ENCODE data around the gene NUDC. TPM values are rescaled to one million over a fixed set of nuclear protein-coding genes. Genes with fewer than 3 reads are reported as not detected.

The NUDC gene
- total RNA-seq, 1 experiment from 2014 or later = 161 TPM

DNA sequence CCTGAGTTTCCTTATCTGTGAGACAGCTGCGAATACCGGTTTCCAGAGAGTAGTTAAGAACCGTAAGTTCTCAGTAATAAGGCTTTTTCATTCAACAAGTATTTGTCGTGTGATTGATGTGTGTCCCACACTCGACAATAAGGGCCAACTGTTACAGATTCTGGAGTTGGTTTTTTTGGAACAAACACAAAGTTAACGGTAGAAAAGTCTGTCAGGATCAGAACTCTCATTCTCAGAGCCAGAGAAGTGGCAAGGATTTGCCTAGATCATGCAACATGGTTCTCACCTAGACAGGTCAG is 837 bp downstream of the NUDC start:
- intact Hi-C loops (cut with micrococcal nuclease; ENCODE audit: unreplicated experiment) (no loop called here), in situ Hi-C loops (cut with HindIII; ENCODE audit: low pct_unique_long_range_greater_than_20kb, low sequenced_read_pairs) (no loop called here)
- DNase-seq (ENCODE audit: low read depth, low spot score) (no peak), ATAC-seq (no peak)
- CTCF ChIA-PET = no interaction called here
- POLR2A ChIA-PET = interaction anchor here (1.0 kb wide), 1 partner anchor 18 kb away, joined by 3 read pairs; no protein-coding TSS in a partner anchor
- no peaks in the 10 kb centered on the region for H3K9me3 ChIP-seq (ENCODE audit: control insufficient read depth, insufficient read depth, low read depth, low read length)
- TF ChIP-seq TCF7L2 (IDR thresholded peaks at IDR 0.05; ENCODE audit: low read depth, low read length) (no peak), POLR2AphosphoS5 (IDR thresholded peaks at IDR 0.05; ENCODE audit: low read depth, low read length) (no peak; the same call in 1 of the 2 replicates)
- TF ChIP-seq, protein P1, sequence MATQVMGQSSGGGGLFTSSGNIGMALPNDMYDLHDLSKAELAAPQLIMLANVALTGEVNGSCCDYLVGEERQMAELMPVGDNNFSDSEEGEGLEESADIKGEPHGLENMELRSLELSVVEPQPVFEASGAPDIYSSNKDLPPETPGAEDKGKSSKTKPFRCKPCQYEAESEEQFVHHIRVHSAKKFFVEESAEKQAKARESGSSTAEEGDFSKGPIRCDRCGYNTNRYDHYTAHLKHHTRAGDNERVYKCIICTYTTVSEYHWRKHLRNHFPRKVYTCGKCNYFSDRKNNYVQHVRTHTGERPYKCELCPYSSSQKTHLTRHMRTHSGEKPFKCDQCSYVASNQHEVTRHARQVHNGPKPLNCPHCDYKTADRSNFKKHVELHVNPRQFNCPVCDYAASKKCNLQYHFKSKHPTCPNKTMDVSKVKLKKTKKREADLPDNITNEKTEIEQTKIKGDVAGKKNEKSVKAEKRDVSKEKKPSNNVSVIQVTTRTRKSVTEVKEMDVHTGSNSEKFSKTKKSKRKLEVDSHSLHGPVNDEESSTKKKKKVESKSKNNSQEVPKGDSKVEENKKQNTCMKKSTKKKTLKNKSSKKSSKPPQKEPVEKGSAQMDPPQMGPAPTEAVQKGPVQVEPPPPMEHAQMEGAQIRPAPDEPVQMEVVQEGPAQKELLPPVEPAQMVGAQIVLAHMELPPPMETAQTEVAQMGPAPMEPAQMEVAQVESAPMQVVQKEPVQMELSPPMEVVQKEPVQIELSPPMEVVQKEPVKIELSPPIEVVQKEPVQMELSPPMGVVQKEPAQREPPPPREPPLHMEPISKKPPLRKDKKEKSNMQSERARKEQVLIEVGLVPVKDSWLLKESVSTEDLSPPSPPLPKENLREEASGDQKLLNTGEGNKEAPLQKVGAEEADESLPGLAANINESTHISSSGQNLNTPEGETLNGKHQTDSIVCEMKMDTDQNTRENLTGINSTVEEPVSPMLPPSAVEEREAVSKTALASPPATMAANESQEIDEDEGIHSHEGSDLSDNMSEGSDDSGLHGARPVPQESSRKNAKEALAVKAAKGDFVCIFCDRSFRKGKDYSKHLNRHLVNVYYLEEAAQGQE (IDR thresholded peaks at IDR 0.05; ENCODE audit: insufficient read depth in 1 of 2, low read depth in 2 of 2, low read length in 1 of 2) = no peak
- TSS peak; percentile 75 for BruUV-seq (replicated peaks)
- H3K4me1 ChIP-seq (ENCODE audit: control insufficient read depth, insufficient read depth, low read length) = peaks cover 23% of the 10 kb centered on the region
- peaks cover 28% of the 10 kb centered on the region for H3K36me3 ChIP-seq (ENCODE audit: control insufficient read depth, insufficient read depth, low read length)
- H3K27me3 ChIP-seq (ENCODE audit: control insufficient read depth, insufficient read depth, low read length) = no peaks in the 10 kb centered on the region
- H3K4me3 ChIP-seq (ENCODE audit: low read depth in 2 of 2, low read length in 2 of 2) = peak overlapping the region; percentile 82 to 87
- peak overlapping the region; percentile 98 for H3K27ac ChIP-seq (ENCODE audit: low read length)

DNA sequence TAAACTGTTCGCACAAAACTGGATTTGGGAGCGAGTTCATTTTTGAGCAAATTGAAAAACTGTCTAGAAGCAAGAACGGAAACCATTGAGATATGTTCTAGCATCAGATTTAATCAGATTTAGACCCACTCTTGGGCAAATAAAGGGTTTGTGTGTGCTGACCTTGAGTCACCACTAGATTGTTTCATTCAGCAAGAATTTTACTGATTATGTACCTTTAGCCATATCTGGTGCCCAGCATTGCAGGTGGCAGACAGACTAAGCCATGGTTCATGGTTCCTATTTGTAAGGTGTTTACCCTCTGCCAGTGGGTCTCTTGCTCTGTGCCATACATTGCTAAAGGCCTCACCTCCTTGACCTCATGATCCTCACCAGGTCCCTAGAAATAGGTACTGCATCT is 1.4 kb downstream of the NUDC start:
- in situ Hi-C loops (cut with HindIII; ENCODE audit: low pct_unique_long_range_greater_than_20kb, low sequenced_read_pairs) (no loop called here), intact Hi-C loops (cut with micrococcal nuclease; ENCODE audit: unreplicated experiment) (no loop called here)
- POLR2A ChIA-PET = no interaction called here
- peaks cover 33% of the 10 kb centered on the region for H3K36me3 ChIP-seq (ENCODE audit: control insufficient read depth, insufficient read depth, low read length)
- no peaks in the 10 kb centered on the region for H3K9me3 ChIP-seq (ENCODE audit: control insufficient read depth, insufficient read depth, low read depth, low read length)
- peaks cover 23% of the 10 kb centered on the region for H3K4me1 ChIP-seq (ENCODE audit: control insufficient read depth, insufficient read depth, low read length)
- CTCF ChIA-PET = no interaction called here
- ATAC-seq (no peak), DNase-seq (ENCODE audit: low read depth, low spot score) (no peak)
- TF ChIP-seq POLR2AphosphoS5 (IDR thresholded peaks at IDR 0.05; ENCODE audit: low read depth, low read length) (no peak), TCF7L2 (IDR thresholded peaks at IDR 0.05; ENCODE audit: low read depth, low read length) (0 out of 2 replicates have a peak, but pooled peaks have one; percentile 23), SIN3A (IDR thresholded peaks at IDR 0.05; ENCODE audit: borderline replicate concordance, insufficient read depth, low read depth, low read length) (no peak)
- TF ChIP-seq, protein P1 (IDR thresholded peaks at IDR 0.05; ENCODE audit: insufficient read depth in 1 of 2, low read depth in 2 of 2, low read length in 1 of 2) = no peak
- BruUV-seq (replicated peaks) = no TSS peak
- H3K27me3 ChIP-seq (ENCODE audit: control insufficient read depth, insufficient read depth, low read length) = no peaks in the 10 kb centered on the region
- peak overlapping the region; percentile 98 for H3K27ac ChIP-seq (ENCODE audit: low read length)
- H3K4me3 ChIP-seq (ENCODE audit: low read depth in 2 of 2, low read length in 2 of 2) = peak overlapping the region; percentile 82 to 87

DNA sequence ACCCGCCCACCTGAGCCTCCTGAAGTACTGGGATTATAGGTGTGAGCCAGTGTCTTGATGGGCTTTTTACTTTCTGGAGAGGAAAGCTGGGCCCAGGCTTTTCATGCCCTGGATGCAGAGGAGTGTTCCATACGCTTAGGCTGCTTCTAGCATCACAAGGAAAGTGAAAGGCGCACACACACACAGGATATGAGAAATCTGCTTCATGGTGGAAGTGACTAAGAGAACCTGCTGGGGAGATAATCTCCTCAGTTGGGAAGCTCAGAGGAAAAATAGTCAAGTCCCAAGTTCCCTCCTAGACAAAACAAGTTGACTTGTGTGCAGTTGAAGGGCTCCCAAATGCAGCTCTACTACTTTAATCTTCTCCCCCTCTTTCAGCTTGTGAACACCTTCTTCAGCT is 2.2 kb downstream of the NUDC start:
- CTCF ChIA-PET = no interaction called here
- BruUV-seq (replicated peaks) = no TSS peak
- DNase-seq (ENCODE audit: low read depth, low spot score) (no peak), ATAC-seq (no peak)
- POLR2A ChIA-PET = interaction anchor here (0.6 to 0.7 kb wide), 2 partner anchors 59 to 65 kb away, joined by 3 read pairs; no protein-coding TSS in a partner anchor
- intact Hi-C loops (cut with micrococcal nuclease; ENCODE audit: unreplicated experiment) = no loop called here
- in situ Hi-C loops (cut with HindIII; ENCODE audit: low pct_unique_long_range_greater_than_20kb, low sequenced_read_pairs) = no loop called here
- Histone ChIP-seq H3K36me3 (ENCODE audit: control insufficient read depth, insufficient read depth, low read length) (peaks cover 37% of the 10 kb centered on the region), H3K27ac (ENCODE audit: low read length) (peak overlapping the region; percentile 98), H3K27me3 (ENCODE audit: control insufficient read depth, insufficient read depth, low read length) (no peaks in the 10 kb centered on the region), H3K4me3 (ENCODE audit: low read depth in 2 of 2, low read length in 2 of 2) (no peak overlapping the region; a peak in 1 of 4 replicates), H3K4me1 (ENCODE audit: control insufficient read depth, insufficient read depth, low read length) (peaks cover 23% of the 10 kb centered on the region), H3K9me3 (ENCODE audit: control insufficient read depth, insufficient read depth, low read depth, low read length) (no peaks in the 10 kb centered on the region)
- TF ChIP-seq, protein P1 (IDR thresholded peaks at IDR 0.05; ENCODE audit: insufficient read depth in 1 of 2, low read depth in 2 of 2, low read length in 1 of 2) = no peak
- TF ChIP-seq POLR2AphosphoS5 (IDR thresholded peaks at IDR 0.05; ENCODE audit: low read depth, low read length) = no peak
- no peak for TF ChIP-seq TCF7L2 (IDR thresholded peaks at IDR 0.05; ENCODE audit: low read depth, low read length)
- TF ChIP-seq, protein P2, sequence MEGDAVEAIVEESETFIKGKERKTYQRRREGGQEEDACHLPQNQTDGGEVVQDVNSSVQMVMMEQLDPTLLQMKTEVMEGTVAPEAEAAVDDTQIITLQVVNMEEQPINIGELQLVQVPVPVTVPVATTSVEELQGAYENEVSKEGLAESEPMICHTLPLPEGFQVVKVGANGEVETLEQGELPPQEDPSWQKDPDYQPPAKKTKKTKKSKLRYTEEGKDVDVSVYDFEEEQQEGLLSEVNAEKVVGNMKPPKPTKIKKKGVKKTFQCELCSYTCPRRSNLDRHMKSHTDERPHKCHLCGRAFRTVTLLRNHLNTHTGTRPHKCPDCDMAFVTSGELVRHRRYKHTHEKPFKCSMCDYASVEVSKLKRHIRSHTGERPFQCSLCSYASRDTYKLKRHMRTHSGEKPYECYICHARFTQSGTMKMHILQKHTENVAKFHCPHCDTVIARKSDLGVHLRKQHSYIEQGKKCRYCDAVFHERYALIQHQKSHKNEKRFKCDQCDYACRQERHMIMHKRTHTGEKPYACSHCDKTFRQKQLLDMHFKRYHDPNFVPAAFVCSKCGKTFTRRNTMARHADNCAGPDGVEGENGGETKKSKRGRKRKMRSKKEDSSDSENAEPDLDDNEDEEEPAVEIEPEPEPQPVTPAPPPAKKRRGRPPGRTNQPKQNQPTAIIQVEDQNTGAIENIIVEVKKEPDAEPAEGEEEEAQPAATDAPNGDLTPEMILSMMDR (IDR thresholded peaks at IDR 0.05) = no peak
- TF ChIP-seq SIN3A (IDR thresholded peaks at IDR 0.05; ENCODE audit: borderline replicate concordance, insufficient read depth, low read depth, low read length) = no peak

Measured in Panc1 (cell line).